Measurements from ENCODE around the gene DNM3. TPM values are rescaled to one million over a fixed set of nuclear protein-coding genes. Genes with fewer than 3 reads are reported as not detected.
A peak's percentile ranks its signal among the peaks of the same experiment; 100 is the strongest.

The DNM3 gene
- total and polyA plus RNA-seq, 9 of the 15 experiments (the other 6 are each of a cell fraction or from before 2014, with no cell fraction given): 0.08 to 0.36 (median 0.22) TPM; not detected in 1

DNA sequence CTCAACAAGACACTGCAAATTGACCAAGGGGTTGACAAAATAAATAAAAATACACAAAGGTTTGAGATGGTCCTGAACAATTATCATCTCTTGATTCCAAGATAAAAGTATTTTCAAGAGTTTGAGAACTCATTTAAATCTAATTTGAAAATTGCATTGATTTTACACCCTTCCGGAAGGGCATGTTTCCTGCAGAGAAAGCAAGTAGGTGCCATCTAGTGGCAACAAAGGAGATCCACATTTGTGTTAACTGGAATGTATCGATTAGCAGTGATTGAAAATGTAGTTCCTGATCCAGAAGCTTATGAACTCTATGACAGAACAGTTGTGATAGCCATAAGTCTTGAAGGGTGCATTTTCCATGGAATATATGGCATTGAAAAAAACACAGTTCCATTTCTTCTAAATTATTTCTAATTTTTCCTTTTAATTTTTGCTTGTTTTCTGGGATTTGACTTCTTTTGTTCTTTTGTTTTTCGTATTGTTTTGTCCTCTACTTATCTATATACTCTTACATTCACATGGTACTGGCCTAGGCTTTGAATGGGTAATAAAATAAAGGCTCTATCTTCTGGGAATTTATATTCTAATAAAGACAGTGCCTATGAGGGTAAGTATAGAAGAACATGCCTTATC lies 143.7 kb downstream of the DNM3 start (continued):
- TF ChIP-seq ZNF644 (tag; IDR thresholded peaks at IDR 0.05; ENCODE audit: low read depth) (no peak), FOS (IDR thresholded peaks at IDR 0.05; ENCODE audit: extremely low read depth, insufficient read length) (no peak), PCBP2 (IDR thresholded peaks at IDR 0.05; ENCODE audit: low read depth, low read length, poor library complexity, severe bottlenecking) (no peak), CBX8 (IDR thresholded peaks at IDR 0.05; ENCODE audit: borderline replicate concordance, extremely low read depth, low read depth, low read length, poor library complexity, severe bottlenecking) (no peak), BCOR (IDR thresholded peaks at IDR 0.05) (no peak), MGA (IDR thresholded peaks at IDR 0.05) (no peak), CAMTA2 (CRISPR knock-in tag; conservative IDR thresholded peaks at IDR 0.05) (no peak), RCOR1 (IDR thresholded peaks at IDR 0.05; ENCODE audit: borderline replicate concordance in 1 of 2, low read depth in 2 of 2, low read length in 2 of 2) (no peak), ZNF232 (CRISPR knock-in tag; IDR thresholded peaks at IDR 0.05) (no peak), STAT5A (IDR thresholded peaks at IDR 0.05; ENCODE audit: borderline replicate concordance, low read length) (no peak)
- TF ChIP-seq, protein P1, sequence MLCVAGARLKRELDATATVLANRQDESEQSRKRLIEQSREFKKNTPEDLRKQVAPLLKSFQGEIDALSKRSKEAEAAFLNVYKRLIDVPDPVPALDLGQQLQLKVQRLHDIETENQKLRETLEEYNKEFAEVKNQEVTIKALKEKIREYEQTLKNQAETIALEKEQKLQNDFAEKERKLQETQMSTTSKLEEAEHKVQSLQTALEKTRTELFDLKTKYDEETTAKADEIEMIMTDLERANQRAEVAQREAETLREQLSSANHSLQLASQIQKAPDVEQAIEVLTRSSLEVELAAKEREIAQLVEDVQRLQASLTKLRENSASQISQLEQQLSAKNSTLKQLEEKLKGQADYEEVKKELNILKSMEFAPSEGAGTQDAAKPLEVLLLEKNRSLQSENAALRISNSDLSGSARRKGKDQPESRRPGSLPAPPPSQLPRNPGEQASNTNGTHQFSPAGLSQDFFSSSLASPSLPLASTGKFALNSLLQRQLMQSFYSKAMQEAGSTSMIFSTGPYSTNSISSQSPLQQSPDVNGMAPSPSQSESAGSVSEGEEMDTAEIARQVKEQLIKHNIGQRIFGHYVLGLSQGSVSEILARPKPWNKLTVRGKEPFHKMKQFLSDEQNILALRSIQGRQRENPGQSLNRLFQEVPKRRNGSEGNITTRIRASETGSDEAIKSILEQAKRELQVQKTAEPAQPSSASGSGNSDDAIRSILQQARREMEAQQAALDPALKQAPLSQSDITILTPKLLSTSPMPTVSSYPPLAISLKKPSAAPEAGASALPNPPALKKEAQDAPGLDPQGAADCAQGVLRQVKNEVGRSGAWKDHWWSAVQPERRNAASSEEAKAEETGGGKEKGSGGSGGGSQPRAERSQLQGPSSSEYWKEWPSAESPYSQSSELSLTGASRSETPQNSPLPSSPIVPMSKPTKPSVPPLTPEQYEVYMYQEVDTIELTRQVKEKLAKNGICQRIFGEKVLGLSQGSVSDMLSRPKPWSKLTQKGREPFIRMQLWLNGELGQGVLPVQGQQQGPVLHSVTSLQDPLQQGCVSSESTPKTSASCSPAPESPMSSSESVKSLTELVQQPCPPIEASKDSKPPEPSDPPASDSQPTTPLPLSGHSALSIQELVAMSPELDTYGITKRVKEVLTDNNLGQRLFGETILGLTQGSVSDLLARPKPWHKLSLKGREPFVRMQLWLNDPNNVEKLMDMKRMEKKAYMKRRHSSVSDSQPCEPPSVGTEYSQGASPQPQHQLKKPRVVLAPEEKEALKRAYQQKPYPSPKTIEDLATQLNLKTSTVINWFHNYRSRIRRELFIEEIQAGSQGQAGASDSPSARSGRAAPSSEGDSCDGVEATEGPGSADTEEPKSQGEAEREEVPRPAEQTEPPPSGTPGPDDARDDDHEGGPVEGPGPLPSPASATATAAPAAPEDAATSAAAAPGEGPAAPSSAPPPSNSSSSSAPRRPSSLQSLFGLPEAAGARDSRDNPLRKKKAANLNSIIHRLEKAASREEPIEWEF (CRISPR knock-in tag; IDR thresholded peaks at IDR 0.05): peak; percentile 93
